Measurements from ENCODE around the gene GLB1L.

GRCh38 chr2:219252570-219252899 is 7.3 kb upstream of the GLB1L start:
- no peak for TF ChIP-seq CTCF (IDR thresholded peaks at IDR 0.05)
- no peak for TF ChIP-seq POLR2A (IDR thresholded peaks at IDR 0.05)
